HepG2 (cell line): ENCODE results near the gene GSDMA. TPM values are rescaled to one million over a fixed set of nuclear protein-coding genes. Genes with fewer than 3 reads are reported as not detected.

ENCODE experiments used
- DR1 ChIP-seq: sonication (generic); formaldehyde crosslinking; IDR thresholded peaks from 2 replicates; pipeline ENCODE4 v1.8.0; 2021; ENCODE audit warnings: mild to moderate bottlenecking, missing genetic modification reagents, inconsistent platforms
- FOXA1 ChIP-seq, 2 experiments: fragments of 450-650 bp in 1 of 2; sonication (generic) in 1 of 2; formaldehyde crosslinking in 1 of 2; IDR thresholded peaks; 2 replicates each; pipeline versions ENCODE4 v1.4.0 to v1.6.1; 2016 to 2020; ENCODE audit warnings: missing genetic modification reagents in 1 of 2
- MLLT10 ChIP-seq: sonication (generic); formaldehyde crosslinking; IDR thresholded peaks from 2 replicates; pipeline ENCODE4 v1.4.0; 2020; ENCODE audit warnings: missing genetic modification reagents
- POGZ ChIP-seq: sonication (generic); formaldehyde crosslinking; IDR thresholded peaks from 2 replicates; pipeline ENCODE4 v1.4.0; 2020; ENCODE audit warnings: mild to moderate bottlenecking, missing genetic modification reagents
- REST ChIP-seq, 2 experiments: IDR thresholded peaks; 2 replicates each; pipeline ENCODE4 v1.6.1; 2011 to 2012; ENCODE audit warnings: low read length in 2 of 2, borderline replicate concordance in 1 of 2, low read depth in 1 of 2, mild to moderate bottlenecking in 1 of 2, moderate library complexity in 1 of 2
- TFDP2 ChIP-seq: sonication (generic); formaldehyde crosslinking; IDR thresholded peaks from 2 replicates; pipeline ENCODE4 v1.4.0; 2020; ENCODE audit warnings: missing genetic modification reagents
- ZBTB42 ChIP-seq: sonication (generic); formaldehyde crosslinking; IDR thresholded peaks from 2 replicates; pipeline ENCODE4 v1.5.0; 2020; ENCODE audit warnings: mild to moderate bottlenecking, missing genetic modification reagents
- ZNF280D ChIP-seq: sonication (generic); formaldehyde crosslinking; IDR thresholded peaks from 2 replicates; pipeline ENCODE4 v1.5.1; 2020; ENCODE audit warnings: mild to moderate bottlenecking, missing genetic modification reagents
- ZNF337 ChIP-seq: sonication (generic); formaldehyde crosslinking; IDR thresholded peaks from 2 replicates; pipeline ENCODE4 v1.5.1; 2020; ENCODE audit warnings: missing genetic modification reagents, low read depth, mild to moderate bottlenecking, borderline replicate concordance
- ZNF460 ChIP-seq: sonication (generic); formaldehyde crosslinking; IDR thresholded peaks from 2 replicates; pipeline ENCODE4 v1.5.1; 2020; ENCODE audit warnings: missing genetic modification reagents, mild to moderate bottlenecking, borderline replicate concordance
- ZNF761 ChIP-seq: sonication (generic); formaldehyde crosslinking; conservative IDR thresholded peaks from 2 replicates; pipeline ENCODE4 v1.4.0; 2020; ENCODE audit warnings: mild to moderate bottlenecking, missing genetic modification reagents
- polyA plus RNA-seq, 8 experiments: library from polyadenylated mRNA; depleted of rRNA in 3 of 8; stranded (reverse) in 7 of 8; unstranded in 1 of 8; fragments of >200 nt; fragmentation: Illumina TruSeq in 4 of 8; extraction: Trizol in 4 of 8; gene quantifications; 2 replicates each; pipeline versions ENCODE4 v1.2.1 to v1.2.3, GENCODE V29; 2011 to 2016; ENCODE audit warnings: low read depth in 4 of 8, missing spikeins in 1 of 8, mixed read lengths in 1 of 8; ENCODE audit not compliant: insufficient read depth in 1 of 8
- total RNA-seq, 5 experiments: library from RNA; depleted of rRNA; stranded (reverse); fragments of >200 nt; fragmentation: Illumina TruSeq; extraction: Trizol; gene quantifications; 2 replicates each; pipeline ENCODE4 v1.2.3, GENCODE V29; 2016; ENCODE audit warnings: low read depth in 1 of 5
- TF ChIP-seq, protein P1 (sequence below): sonication (generic); formaldehyde crosslinking; IDR thresholded peaks from 2 replicates; pipeline ENCODE4 v1.5.1; 2020; ENCODE audit warnings: mild to moderate bottlenecking, missing genetic modification reagents, moderate library complexity
- TF ChIP-seq, protein P2 (sequence below): IDR thresholded peaks from 2 replicates; pipeline ENCODE4 v1.6.1; 2016; ENCODE audit warnings: missing compliant biosample characterization, missing genetic modification reagents, borderline replicate concordance

The GSDMA gene
- total and polyA plus RNA-seq, 2 of the 13 experiments (the other 11 are each of a cell fraction or from before 2014, with no cell fraction given): not detected

- 0 out of 2 replicates have a peak, but pooled peaks have one; percentile 32 for TF ChIP-seq ZNF280D (CRISPR knock-in tag)
- no peak for TF ChIP-seq REST (IDR thresholded peaks at IDR 0.05; ENCODE audit: borderline replicate concordance in 1 of 2, low read depth in 1 of 2, low read length in 2 of 2)
- no peak for TF ChIP-seq ZNF337
- TF ChIP-seq, protein P1, sequence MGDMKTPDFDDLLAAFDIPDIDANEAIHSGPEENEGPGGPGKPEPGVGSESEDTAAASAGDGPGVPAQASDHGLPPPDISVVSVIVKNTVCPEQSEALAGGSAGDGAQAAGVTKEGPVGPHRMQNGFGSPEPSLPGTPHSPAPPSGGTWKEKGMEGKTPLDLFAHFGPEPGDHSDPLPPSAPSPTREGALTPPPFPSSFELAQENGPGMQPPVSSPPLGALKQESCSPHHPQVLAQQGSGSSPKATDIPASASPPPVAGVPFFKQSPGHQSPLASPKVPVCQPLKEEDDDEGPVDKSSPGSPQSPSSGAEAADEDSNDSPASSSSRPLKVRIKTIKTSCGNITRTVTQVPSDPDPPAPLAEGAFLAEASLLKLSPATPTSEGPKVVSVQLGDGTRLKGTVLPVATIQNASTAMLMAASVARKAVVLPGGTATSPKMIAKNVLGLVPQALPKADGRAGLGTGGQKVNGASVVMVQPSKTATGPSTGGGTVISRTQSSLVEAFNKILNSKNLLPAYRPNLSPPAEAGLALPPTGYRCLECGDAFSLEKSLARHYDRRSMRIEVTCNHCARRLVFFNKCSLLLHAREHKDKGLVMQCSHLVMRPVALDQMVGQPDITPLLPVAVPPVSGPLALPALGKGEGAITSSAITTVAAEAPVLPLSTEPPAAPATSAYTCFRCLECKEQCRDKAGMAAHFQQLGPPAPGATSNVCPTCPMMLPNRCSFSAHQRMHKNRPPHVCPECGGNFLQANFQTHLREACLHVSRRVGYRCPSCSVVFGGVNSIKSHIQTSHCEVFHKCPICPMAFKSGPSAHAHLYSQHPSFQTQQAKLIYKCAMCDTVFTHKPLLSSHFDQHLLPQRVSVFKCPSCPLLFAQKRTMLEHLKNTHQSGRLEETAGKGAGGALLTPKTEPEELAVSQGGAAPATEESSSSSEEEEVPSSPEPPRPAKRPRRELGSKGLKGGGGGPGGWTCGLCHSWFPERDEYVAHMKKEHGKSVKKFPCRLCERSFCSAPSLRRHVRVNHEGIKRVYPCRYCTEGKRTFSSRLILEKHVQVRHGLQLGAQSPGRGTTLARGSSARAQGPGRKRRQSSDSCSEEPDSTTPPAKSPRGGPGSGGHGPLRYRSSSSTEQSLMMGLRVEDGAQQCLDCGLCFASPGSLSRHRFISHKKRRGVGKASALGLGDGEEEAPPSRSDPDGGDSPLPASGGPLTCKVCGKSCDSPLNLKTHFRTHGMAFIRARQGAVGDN: peak; percentile 54
- no peak for TF ChIP-seq ZNF761 (CRISPR knock-in tag)
- TF ChIP-seq DR1: no peak
- no peak for TF ChIP-seq ZBTB42
- no peak for TF ChIP-seq FOXA1 (IDR thresholded peaks at IDR 0.05)
- peak; percentile 76 for TF ChIP-seq FOXA1 (CRISPR knock-in tag; IDR thresholded peaks at IDR 0.05)
- TF ChIP-seq ZNF460 (CRISPR knock-in tag): no peak
- no peak for TF ChIP-seq POGZ
- TF ChIP-seq TFDP2: no peak
- TF ChIP-seq MLLT10: no peak
- TF ChIP-seq, protein P2, sequence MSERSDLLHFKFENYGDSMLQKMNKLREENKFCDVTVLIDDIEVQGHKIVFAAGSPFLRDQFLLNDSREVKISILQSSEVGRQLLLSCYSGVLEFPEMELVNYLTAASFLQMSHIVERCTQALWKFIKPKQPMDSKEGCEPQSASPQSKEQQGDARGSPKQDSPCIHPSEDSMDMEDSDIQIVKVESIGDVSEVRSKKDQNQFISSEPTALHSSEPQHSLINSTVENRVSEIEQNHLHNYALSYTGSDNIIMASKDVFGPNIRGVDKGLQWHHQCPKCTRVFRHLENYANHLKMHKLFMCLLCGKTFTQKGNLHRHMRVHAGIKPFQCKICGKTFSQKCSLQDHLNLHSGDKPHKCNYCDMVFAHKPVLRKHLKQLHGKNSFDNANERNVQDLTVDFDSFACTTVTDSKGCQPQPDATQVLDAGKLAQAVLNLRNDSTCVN (CRISPR knock-in tag): no peak
Observed at GRCh38 chr17:40015005-40015997, 52.5 kb downstream of the GSDMA start, which contains the start of gene CSF3 (continued).
